Activated T-cell treated with anti-CD3 and anti-CD28 coated beads, Interleukin-2, amount 50 U/mL, for 48 hours (primary cell): ENCODE measurements around the gene OPRM1.
"Not testable (repeated sequence)": the region's sequence is repeated elsewhere in the genome, so short reads cannot be mapped to it uniquely, and the experiment has no call there.

ENCODE experiments used
- DNase-seq, 2 experiments: peaks; one replicate each; pipeline ENCODE4 v3.0.0-alpha.2; 2020

Gene OPRM1

DNA sequence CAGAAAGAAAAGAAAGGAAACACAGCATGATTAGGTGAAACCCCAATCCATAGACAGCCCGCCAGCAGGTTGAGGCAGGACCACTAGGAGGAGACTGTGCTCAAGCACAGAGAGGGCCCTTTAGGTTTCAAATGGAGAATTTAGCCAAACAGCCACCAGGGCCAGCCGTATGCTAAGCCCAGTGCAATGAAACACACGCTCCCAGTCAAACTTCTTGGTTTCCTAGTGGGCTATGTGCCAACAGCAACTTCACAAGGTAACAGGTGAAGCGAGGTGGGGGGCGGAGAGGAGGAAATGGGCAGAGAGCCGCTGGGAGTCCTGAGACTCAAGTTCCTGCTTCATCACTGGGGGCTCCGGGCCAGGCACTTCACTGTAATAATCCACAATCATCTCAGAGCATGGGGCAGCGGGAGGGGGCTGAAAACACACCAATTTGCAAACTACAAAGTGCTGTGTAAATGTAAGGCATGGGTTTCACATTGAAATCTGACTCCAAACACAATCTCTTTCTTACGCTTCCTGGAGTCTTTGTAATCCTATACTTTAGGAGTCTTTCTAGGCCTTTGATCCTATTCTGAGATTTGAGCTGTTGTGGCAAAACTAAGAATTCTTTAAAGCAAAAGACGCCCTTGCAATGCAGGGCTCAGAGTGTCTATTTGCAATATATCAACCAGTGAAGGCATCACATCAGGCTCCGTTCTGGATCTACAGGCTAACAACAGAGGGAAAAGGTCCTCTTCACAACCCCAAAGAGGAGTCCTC, 117.3 kb downstream of the OPRM1 start:
- DNase-seq: peak; percentile 76 to 78

DNA sequence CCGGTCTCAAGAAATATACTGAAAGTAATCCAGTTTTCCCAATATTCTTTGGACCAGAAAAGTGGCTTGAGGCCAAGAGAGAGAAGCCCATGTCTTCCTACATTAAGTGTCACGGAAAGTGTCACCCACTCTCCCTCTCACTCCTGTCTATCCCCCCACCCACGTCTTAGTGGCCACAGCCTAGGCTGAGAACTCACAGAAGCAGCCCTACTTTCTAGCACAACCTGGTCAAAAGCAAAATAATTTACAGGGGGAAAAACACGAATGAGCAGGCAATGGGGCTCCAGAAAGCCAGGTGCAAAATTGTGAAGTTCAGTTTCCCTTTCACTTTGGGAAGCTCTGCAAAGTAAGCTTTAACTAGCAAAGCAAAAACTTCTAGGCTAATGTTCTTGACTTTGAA, 118.0 kb downstream of the OPRM1 start:
- DNase-seq: peak; percentile 35 to 40

DNA sequence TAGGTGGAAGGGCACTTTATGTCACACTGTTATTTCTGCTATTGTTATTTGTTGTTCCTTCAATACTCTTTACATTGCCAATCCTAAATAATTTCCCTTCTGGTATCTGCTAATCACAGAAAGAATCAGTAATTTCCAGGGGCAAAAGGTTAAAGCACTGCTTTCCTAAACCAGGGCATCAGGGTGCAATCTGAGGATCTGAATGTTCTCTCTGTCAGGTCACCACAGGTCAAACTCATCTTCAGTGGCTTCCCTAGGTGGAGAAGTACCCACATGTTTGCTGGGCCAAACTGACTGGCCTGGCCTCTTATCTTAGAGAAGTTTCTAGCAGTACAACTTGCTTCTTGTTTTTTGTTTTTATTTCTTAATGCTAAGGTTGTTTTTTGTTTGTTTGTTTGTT, 118.7 kb downstream of the OPRM1 start:
- no peak for DNase-seq

DNA sequence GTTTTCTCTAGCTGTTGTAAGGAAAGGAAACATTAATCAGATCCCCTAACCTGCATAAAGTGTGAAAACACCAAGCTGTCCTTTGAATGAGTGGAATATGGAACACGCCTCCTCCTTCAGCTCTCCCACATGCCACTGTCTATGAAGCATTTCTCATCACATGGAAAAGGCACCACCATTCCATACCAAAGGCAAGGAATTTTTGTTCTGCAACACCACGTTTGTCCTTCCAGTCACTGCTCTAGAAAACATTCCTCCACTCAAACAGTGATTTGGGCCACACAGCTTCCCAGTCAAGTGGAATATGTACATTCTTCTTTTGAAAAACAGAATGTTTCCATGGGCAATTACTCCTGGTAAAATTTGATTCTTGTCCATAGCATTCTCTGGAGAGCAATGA, 120.1 kb downstream of the OPRM1 start:
- no peak for DNase-seq

DNA sequence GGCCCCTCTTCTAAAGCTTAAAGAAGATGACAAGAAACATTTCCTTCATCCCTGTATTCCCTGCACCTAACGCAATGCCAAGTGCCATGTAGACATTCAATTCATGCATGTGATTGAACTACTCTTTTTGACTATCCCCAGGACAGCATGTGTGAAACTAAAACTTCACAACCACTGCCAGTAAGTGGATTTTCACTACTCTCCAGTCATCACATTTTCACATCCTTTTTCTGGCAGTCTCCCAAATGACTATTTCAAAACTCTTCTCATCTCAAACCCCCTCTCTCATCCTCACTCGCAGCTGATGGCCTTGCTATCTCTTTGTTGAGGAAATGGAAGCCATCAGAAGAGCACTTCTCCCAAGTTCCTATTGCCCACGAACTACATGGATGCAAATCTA, 122.6 kb downstream of the OPRM1 start:
- DNase-seq: no peak

DNA sequence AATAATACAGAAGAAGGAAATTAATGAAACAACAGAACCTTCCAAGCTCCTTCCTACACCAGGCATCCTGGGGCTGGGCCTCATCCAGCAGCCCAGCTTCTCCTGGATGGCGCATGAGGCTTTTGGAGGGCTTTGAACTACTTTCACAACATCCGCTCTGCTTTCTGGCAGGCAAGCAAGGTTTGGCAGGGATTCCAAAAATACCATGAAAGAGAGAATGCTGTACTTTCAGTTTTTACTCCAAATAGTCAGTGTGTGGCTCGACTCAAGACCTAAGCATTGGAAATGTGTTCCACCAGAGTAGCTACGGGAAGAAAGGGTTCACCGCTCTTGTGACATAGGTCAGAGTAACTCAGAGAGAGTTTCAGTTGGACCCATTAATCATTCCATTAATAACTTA, 125.4 kb downstream of the OPRM1 start:
- DNase-seq: no peak

DNA sequence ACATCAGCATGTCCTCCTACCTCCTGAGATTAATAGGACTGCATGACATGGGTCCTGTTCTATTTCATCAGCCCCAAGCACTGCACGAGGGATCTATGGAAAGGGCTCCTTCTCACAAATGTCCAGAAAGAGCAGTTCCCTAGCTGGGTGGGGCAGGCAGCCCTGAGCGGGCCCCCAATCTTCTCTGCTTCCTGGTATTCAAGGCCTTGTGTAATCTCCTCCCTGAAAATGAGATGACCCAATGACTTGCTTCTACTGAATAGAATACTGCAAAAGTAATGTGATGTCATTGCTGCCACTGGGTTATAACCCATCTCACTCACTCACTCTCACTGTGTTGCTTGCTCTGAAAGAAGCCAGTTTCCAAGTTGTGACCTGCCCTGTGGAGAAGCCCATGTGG, 126.4 kb downstream of the OPRM1 start:
- no peak for DNase-seq

DNA sequence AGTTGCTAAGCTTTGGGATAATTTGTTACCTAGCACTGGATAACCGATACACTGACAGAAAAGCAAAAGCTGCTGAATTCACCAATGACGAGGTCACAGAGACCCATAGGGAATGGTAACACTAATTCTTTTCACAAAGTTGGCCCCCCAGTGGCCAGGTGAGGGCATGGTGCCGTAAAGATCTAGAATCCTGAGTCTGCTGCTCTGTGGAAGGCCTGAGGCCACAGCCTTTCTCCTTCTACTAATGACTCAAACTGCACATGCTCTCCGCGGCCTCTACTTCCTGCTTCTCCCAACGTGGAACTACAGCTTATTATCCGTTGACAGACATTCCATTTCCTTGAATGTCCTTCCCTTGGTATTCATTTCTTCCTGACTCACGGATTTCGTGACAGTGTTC, 127.1 kb downstream of the OPRM1 start:
- DNase-seq: no peak

DNA sequence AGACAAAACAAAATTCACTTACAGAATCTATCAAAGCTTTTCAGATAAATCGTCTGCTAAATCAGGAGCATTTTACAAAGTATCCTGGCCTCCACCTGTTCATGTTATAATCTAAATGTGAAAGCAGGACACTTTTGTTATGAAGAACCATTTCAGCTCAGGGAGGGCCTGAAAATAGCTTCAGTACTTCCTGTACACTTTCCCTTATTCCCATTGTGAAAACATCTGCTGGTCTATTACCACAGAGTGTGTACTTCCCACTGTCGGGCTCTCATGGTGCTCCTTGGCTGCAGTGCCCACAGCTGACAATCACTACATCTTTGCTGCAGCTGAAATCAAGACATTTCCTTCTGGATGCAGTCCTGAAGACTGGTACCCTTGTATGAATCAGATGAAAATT, 128.1 kb downstream of the OPRM1 start:
- DNase-seq: no peak

DNA sequence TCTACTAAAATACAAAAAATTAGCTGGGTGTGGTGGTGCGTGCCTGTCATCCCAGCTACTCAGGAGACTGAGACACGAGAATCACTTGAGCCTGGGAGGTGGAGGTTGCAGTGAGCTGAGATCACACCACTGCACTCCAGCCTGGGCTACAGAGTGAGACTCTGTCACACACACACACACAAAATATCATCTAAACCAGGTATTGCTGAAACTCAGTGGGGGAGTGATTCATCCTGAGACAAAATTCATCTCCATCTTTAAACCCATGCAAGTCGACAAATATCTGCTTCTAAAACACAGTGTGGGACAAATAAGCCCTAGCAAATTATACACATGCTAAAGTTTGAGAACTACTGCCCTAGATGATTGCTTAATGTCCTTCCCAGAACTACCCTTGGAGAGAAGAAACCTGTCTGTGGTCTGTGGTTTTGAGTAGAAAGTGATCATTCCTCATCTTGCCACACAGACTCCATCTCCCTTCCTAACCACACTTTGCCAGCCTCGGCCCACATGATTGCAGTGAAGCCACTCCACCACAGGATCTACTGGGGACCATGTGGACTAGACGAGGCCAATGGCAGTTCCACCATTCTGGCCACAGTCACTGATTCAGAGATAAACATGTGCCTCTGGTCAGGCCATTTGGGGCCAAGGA, 130.3 kb downstream of the OPRM1 start:
- DNase-seq: peak; percentile 61 to 62

DNA sequence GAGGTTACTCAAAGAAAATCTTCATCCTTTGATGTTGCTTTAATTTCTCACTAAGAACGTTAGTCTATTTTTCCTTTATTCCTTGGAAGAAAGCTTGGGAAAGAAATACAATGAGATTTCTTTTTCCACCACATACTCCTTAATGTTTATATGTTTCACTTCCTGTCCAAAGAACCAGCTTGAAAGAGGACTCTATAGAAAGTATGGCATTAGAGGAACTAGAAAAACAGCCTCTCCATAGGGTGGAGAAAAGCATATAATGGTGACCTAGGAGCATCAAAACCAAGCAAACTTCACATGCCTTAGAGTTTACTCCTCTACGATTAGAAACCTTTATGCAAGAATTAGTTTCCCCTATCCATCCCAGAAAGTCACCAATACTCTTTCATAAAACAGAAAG, 131.1 kb downstream of the OPRM1 start:
- DNase-seq: no peak

DNA sequence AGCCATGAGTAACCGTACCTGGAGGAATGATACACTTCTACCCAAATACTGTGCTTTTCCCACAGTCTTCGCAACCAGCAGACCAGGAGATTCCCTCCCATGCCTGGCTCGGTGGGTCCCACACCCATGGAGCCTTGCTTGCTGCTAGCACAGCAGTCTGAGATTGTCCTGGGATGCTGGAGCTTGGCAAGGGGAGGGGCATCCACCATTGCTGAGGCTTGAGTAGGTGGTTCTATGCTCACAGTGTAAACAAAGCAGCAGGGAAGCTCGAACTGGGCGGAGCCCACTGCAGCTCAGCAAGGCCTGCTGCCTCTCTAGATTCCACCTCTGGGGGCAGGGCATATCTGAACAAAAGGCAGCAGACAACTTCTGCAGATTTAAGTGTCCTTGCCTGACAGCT, 133.4 kb downstream of the OPRM1 start:
- DNase-seq: not testable (repeated sequence)

DNA sequence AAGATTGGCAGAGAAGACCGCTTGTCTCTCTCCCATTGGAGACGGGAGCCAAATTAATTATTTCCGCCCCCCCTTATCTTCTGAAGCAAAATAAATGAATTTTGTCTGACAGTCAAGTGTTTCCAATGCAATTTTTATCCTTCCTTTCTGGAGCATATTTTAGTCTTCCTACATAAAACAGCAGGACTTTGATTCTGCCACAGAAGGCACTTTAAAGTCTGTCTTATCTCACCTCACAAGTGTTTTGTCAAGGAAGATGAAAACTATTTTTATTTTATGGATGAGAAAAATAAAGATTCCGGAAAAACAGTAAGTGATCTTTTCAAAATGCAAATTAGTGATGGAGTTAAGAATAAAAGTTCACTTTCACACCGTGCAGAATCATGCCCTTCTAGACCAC, 140.4 kb downstream of the OPRM1 start:
- no peak for DNase-seq

DNA sequence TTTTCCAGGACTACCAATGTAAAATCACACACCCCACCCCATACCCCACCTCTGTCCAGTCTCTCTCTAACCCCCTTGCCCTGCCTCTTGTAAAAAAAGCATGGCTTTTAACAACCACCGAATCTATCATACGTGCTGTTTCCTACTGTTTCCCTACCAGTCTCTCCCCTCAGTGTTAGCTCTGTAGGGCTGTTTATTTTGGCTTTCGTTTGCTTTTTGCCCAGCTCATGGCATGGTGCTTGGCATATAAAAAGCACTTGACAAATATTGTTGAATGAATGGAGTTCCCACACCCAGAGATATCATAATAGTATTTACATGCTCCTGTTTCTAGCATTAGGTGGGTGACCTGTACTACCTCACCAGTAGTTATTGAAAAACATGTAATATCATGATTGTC, 148.2 kb downstream of the OPRM1 start:
- DNase-seq: no peak

DNA sequence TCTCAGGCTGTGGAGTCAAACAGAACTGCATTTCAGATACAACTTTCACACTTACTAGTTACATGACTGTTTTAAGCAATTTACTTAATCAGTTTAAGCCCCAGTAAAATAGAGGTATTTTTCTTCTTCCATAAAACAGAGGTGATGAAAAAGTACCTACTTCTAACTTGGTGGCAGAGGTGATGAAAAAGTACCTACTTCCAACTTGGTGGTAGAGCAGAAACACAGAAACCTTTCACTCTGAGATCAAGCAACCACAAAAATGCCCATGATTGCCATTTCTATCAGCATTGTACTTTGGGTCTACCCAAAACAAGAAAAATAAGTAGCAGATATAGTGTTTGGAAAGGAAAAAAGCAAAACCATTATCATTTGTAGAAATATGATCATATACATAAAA, 148.7 kb downstream of the OPRM1 start:
- DNase-seq: no peak

DNA sequence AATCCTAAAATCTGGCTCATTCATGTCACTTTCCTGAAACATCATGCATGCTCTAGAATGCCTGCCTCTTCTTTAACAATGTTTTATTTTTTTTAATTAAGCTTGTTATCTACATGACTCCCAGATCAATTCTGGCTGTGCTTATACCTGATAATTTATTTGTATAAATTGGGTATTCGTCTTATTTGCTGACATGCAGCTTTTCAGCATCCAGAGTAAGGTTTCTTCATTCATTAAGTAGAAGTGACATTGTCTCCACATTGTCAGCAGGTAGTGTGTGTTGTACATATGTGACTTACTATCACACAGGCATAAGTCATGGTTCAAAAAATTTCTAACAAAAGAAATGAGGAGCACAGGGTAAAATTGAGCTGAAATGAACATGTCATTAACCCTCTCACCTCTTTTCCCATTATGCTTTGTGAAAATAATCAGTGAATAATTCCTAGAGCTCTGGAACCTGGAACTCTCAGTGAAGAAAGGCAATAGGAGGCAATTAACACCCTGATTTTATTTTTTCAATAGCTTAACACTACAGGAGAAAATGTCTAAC, 157.4 kb downstream of the OPRM1 start:
- no peak for DNase-seq

DNA sequence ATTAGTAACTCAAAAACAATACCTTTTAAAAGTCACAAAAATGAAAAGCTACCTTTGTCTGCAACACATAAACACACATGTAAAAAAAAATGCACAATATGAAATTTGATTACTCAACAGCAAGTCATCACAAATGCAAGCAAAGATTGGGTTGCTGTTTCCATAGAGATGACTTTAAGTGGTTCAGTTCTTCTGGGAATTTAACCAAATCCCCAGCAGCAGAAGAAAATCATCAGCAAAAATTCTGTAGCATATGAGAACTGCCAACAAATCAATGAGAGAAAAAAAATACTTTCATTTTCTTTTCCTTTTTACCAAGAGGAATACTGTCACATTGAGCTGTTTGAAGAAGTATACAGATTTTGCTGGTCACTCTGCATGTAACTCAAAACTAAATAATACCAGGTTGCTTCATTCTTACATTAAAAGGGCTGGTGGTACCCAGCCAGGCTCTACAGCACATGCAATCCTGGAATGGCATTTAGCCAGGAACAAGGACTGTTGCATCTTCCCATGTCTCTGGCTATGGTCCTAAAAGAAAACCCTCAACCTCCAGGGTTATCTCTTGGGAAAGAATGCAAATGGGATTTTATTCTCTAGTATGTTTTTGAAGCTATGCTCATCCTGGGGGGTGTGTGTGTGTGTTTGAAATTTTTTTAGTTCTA, 158.3 kb downstream of the OPRM1 start:
- DNase-seq: no peak

DNA sequence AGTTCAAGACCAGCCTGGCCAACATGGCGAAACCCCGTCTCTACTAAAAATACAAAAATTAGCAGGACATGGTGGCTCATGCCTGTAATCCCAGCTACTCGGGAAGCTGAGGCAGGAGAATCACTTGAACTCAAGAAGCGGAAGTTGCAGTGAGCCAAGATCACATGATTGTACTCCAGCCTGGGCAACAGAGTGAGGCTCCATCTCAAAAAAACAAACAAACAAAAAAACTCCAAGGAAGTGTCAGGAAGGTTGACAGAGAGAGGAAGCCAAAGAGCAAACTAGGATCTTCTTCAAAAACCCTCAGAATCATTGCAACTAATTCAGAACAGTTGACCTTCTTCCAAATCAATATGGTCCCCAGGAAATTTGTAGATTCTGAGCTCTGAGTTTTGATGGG, 162.6 kb downstream of the OPRM1 start:
- not testable (repeated sequence) for DNase-seq

DNA sequence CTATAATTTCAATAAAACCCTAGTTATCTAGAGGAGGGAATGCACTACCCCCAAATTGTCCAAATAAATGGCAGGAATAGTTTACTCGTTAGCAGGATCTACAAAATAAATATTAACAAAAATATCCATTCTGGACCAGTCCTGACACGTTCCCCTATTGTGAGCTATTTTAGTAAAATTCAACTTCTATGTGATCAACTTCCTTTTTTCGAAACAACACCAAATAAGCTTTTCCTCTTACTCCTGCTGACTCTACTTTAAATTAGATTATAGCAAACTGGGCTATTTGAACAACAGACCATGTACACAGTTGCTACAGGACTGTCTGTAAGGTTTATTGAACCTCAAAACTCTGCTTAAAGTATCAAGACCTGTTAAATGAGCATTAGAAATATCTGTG, 163.3 kb downstream of the OPRM1 start:
- DNase-seq: no peak

DNA sequence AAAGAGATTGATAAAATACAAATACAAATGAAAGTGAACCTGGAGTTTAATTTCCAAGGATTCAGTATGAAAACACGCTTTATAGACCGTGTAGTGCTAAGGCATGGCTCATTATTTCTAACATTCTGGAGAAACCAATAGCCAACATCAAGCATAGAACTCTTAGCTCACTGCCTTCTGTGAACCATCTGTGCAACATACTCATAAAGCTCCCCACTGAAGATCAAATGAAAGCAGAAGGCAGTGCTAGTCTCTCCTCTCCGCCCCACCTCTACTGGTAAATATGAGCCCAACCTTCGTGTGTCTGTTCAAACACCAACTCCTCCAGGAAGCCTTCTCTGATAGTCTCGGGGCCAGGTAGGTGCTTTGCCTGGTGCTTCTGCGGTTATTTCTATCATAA, 163.9 kb downstream of the OPRM1 start:
- DNase-seq: no peak

DNA sequence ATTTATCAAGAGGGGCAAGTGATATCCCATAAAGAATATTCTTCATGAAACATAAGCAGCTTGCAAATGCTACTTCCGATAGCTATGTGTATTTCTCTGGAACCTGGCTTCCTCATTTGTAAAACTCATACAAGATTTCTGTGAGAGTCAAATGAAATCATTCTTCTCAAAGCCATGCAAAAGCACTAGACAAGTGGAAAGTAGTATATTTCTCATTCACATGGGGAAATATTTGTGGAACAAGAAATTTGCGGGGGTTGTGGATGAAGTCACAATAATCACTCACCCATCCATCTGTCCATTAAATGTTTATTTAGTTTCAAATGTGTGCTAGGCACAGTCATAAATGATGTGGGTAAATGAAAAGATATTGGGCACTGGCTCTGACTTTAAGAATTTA, 167.1 kb downstream of the OPRM1 start:
- no peak for DNase-seq

DNA sequence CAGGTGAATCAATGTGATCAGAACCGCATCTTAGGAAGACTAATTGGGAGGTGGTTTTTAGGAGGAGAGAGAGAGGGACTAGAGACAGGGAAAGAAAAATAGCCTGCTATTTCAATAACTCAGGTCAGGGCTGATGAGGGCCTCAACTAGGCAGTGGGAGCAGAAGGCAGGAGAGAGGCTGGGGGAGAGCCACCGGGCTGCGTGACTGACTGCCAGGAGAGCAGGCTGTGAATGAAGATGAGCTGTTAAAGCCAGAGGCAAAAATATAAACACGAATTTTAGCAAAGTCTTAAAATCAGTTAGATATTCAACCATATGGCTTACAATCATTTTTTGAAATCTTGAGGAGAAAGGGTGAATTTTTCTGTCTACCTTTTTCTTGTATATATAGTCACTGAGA, 168.0 kb downstream of the OPRM1 start:
- no peak for DNase-seq

DNA sequence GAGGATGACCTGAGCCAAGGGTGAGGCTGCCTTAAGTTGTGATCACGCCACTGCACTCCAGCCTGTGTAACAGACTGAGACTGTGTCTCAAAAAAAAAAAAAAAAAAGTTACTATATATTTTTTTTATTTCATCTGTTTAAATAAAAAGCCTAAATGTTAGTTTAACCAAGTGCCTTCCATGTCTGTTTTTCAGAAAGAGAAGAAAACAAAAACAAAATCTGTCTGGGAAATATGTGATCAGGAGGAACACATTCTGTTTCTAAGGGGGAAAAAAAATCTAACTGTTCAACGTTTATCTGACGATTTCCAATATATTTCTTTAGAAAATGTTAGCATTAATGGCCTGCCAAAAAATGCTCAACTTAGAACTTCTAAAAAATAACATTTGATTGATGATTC, 170.5 kb downstream of the OPRM1 start:
- no peak for DNase-seq

DNA sequence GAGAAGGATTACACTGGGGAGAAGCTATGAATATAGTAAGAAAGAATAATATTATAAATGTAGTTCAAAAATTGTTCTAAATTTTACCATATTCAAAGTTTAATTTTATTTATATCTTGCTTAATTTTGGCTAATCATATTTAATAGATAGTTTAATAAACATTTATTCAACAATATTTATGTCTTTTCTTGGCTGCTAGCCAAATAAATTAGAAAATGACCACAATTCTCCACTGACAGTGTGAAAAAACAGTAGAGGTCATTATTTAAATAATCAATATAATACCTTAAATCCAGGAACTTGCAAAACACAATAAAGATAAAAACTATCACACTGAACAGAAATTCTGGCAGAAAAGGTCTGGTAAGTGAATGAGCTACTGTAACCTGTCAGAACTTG, 171.6 kb downstream of the OPRM1 start:
- DNase-seq: no peak
